ENCODE results near the gene ARFIP2.

Gene ARFIP2

GRCh38 chr11:6480299-6480914 is 724 bp downstream of the ARFIP2 start:
- no peak for DNase-seq

GRCh38 chr11:6476571-6476970 is 4.6 kb downstream of the ARFIP2 start:
- no peak for DNase-seq

- no peak for DNase-seq
These were observed 5.2 kb downstream of the ARFIP2 start for GRCh38 chr11:6475936-6476335.

GRCh38 chr11:6474806-6475500 is 6.2 kb downstream of the ARFIP2 start:
- no peak for DNase-seq

GRCh38 chr11:6474413-6474792 is 6.7 kb downstream of the ARFIP2 start:
- DNase-seq: no peak

GRCh38 chr11:6473451-6474412 is 7.4 kb downstream of the ARFIP2 start, which contains the start of gene TRIM3:
TRIM3 (minus strand) TSS chr11:6473941; CDS start chr11:6465695, 8,246 bp downstream.
- peak; percentile 90 for DNase-seq

- DNase-seq: no peak
These were observed 8.2 kb downstream of the ARFIP2 start for GRCh38 chr11:6472934-6473333.

- no peak for DNase-seq
These were observed 11.5 kb downstream of the ARFIP2 start for GRCh38 chr11:6469599-6469998.

GRCh38 chr11:6468712-6469495 is 12.2 kb downstream of the ARFIP2 start:
- DNase-seq: peak; percentile 84

GRCh38 chr11:6459099-6459450 is 22.1 kb downstream of the ARFIP2 start:
- no peak for DNase-seq

GRCh38 chr11:6458352-6459098 is 22.6 kb downstream of the ARFIP2 start:
- no peak for DNase-seq

GRCh38 chr11:6457581-6458320 is 23.4 kb downstream of the ARFIP2 start:
- DNase-seq: no peak

- DNase-seq: no peak
These were observed 24.6 kb downstream of the ARFIP2 start for GRCh38 chr11:6456361-6457073.

- DNase-seq: no peak
These were observed 26.1 kb downstream of the ARFIP2 start for GRCh38 chr11:6455070-6455469.

- DNase-seq: no peak
These were observed 28.0 kb downstream of the ARFIP2 start for GRCh38 chr11:6453152-6453551.

GRCh38 chr11:6452219-6452618 is 28.9 kb downstream of the ARFIP2 start:
- peak; percentile 28 for DNase-seq

GRCh38 chr11:6448574-6448973 is 32.6 kb downstream of the ARFIP2 start:
- DNase-seq: no peak

GRCh38 chr11:6443269-6444003 is 37.7 kb downstream of the ARFIP2 start:
- peak; percentile 37 for DNase-seq

GRCh38 chr11:6442441-6442840 is 38.7 kb downstream of the ARFIP2 start:
- DNase-seq: no peak

- no peak for DNase-seq
These were observed 40.2 kb downstream of the ARFIP2 start, which contains the start of gene HPX for GRCh38 chr11:6440906-6441358. HPX (minus strand) TSS chr11:6440987; CDS start chr11:6440963, 24 bp downstream.
